ENCODE data around the gene PAQR5.
"Not testable (repeated sequence)": the region's sequence is repeated elsewhere in the genome, so short reads cannot be mapped to it uniquely, and the experiment has no call there.

PAQR5 gene

DNA sequence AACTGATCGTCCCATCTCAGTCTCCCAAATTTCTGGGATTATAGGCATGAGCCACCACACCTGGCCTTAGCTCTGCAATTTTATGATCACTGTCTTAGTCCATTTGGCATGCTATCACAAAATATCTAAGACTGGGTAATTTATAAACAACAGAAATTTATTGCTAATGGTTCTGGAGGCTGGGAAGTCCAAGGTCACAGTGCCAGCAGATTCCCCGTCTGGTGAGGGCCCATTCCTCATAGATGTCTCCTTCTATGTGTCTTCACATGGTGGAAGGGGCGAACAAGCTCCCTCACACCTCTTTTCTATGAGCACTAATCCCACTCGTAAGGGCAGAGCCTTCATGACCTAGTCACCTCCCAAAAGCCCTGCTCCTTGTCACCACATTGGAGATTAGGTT lies 60.1 kb downstream of the PAQR5 start:
- no peak for DNase-seq

DNA sequence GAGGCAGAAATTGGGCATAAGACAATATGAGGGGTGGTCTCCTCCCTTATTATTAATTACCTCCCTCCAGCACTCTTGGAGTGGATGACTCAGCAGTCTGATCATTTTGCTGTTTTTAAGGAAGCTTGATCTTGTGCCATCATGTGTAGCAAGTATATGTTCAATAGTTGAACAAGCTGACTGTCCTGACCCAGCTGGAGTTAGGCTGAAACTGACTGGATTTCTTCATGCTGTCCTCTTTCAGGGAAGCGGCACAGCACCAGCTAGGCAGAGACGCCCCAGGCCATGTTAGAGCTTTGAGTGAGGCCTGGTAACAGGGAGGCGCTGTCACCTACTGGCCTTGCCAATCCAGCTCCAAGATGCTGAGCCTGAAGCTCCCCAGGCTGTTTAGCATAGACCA lies 61.0 kb downstream of the PAQR5 start:
- no peak for DNase-seq

DNA sequence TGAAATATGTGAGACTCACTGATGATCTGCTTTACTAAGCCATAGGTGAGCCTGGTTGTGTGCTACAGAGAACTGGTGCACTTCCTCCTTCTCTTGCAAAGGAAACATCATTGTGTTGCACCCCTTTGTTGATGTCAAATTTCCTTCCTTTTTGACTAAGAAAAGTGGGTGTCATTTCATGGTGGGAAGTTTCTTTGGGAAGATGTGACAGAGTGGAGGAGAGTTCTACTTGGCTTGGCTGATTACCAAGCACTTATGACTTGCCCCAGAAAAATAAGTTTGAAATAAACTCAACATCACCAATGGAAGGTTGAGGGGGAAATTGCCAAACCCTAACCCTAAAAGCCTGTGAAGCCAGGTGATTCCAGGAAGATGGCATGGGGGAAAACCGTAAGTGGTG lies 61.9 kb downstream of the PAQR5 start:
- no peak for DNase-seq

DNA sequence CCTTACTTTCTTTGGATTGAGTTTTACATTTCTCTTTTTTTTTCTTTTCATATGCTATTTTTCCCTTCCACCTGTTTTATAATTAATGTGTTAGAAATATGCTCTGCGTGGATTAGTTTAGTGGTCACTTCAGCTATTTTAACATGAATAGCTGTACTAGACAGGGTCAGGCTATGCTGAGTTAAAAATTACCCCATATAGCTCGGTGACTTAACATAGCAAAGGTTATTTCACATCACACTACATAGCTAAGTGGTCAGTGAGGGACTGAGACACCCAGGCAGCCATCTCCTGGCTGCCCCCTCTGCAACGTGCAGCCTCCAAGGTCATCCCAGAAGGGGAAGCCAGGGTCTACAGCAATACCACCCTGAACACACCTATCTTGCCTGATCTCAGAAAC lies 68.5 kb downstream of the PAQR5 start:
- DNase-seq, result no peak

DNA sequence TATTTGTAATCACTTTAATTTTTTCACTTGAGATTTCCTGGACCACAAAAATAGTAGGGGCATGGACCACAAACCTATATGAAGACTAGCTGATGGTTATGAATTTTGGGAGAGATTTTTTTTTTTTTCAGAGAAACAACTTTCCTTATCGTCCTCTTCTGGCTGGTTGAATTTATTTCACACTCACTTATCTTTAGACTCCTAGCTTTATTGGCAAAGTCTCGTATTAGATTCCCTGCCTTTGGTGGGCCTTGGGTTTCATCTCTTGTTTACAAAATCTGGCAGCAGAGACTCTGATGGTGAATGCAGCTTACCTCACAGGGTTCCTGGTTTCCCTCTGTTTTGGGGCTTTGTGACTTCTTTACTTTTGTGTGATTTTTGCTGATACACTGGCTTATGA lies 70.9 kb downstream of the PAQR5 start:
- DNase-seq, result no peak

DNA sequence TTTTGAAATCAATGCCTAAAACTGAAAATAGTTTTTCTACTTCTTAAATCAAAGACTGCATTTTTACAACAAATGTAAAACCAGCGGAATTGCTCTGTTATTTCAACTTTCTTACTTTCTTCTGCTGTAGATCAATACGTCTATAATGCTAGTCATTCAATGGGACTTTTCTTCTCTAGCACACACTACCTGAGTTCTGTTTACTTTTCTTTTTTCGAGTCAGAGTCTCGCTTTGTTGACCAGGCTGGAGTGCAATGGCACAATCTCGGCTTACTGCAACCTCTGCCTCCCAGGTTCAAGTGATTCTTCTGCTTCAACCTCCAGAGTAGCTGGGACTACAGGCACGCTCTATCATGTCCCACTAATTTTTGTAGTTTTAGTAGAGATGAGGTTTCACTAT lies 74.7 kb downstream of the PAQR5 start:
- no peak for DNase-seq

DNA sequence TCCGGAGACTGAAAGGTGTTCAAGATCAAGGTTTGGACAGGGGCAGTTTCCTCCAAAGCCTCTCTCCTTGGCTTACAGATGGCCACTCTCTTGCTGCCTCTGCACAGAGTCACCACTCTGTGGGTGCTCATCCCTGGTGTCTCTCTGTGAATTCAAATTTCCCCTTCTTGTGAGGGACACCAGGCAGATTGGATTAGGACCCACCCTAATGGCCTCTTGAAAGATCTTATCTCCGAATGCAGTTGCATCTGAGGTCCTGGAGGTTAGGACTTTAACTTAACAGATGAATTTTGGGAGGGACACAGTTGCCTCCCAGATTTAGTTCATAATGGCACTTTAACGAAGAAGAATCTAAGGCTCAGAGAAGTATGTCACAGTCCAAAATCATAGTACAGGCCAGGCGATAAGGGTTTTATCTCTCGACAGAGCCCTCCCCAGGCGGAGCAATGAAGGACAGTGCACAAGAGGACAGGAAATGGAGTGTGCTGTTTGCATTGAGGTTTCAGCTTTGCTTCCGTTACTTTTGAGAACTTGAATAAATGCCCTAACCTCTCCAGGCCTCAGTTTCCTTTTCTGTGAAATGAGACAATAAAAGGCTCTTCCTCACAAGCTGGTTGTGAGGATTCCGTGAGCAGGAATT lies 76.6 kb downstream of the PAQR5 start:
- no peak for DNase-seq

DNA sequence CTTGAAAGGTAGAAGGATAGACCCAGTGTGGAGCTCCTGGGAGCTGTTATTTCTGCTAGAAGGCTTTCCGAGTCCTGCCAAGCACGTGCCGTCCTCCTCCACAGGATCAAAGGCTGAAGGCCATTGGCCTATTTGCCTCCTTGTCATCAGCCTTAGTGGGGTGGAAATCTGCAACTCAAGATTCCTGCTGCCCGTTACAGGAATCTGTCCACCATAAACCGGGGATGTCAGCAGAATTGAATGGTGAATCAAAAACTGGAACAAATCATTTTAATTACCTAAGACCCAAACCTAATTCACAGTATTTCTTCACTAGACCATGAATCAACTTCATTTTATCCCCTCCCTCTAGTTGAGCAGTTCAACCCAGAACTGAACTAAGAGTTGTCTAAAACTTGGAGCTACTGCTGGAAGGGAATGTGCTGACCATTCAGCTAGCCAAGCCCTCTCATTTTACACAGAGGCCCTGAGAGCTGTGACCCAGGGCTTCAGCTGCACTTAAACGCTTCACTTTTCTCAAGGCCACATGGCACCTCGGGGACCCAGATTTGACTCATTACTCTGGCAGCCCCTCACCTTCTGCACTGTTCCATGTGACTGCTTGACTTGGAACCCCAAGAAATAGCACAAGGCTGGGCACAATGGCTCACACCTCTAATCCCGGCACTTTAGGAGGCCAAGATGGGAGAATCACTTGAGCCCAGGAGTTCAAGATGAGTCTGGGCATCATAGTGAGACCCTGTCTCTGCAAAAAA lies 78.7 kb downstream of the PAQR5 start:
- no peak for DNase-seq

DNA sequence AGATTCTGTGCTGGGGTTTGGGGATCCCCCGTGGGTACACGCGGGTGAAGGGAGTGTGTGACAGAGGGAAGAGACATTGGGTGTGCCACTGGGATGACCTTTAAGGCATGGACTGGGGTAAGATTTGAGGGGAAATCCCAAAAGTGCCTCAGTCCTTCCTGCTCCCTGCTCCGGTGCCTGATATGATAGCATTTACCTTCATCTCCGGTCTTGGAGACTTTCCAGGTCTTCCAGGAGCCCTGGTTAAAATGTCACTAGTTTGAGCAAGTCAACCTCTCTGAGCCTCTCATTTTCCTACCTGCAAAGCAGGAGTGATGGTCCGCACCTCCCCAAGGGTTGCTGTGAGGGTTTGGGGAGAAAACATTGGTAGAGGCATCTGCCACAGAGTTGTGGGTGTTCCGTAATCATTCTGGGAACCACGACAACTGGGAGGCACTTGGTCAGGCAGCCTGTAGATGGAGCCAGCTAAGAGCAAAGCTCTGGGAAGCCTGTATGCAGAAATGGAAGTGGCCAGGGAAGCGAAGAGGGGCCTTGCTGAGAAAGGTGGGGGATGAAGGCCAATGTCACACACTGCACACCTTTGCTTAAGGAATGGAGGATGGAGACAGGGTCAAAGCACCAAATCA lies 81.5 kb downstream of the PAQR5 start:
- DNase-seq, result no peak

DNA sequence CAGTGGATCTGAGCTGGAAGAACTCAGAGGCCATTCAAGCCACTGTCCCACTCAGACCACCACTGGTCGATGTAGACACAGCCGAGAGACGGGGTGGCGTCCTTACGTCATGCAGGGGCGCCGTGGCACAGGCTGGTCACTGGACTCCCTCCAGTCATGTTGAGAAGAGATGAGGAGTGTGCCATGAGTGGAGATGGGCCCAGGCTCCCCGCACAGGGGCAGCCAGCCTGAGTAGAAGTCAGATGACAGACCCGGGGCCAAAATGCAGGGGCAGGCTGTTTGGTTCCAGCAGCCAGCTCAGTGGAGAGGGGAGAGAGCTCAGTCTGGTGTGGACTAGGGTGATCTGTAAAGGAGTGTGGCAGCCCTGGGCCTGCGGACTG lies 82.0 kb downstream of the PAQR5 start:
- no peak for DNase-seq

DNA sequence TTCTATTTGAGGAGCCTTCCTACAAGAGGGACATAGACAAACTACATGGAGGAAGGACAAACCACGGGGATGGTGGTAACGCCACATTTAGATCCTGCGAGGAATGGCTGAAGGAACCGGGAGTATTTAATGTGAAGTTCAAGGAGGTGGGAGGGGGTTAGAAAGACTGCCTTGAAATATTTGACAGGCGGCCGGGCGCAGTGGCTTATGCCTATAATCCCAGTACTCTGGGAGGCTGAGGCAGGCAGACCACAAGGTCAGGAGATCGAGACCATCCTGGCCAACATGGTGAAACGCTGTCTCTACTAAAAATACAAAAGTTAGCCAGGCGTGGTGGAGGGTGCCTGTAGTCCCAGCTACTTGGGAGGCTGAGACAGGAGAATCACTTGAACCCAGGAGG lies 83.5 kb downstream of the PAQR5 start:
- not testable (repeated sequence) for DNase-seq

DNA sequence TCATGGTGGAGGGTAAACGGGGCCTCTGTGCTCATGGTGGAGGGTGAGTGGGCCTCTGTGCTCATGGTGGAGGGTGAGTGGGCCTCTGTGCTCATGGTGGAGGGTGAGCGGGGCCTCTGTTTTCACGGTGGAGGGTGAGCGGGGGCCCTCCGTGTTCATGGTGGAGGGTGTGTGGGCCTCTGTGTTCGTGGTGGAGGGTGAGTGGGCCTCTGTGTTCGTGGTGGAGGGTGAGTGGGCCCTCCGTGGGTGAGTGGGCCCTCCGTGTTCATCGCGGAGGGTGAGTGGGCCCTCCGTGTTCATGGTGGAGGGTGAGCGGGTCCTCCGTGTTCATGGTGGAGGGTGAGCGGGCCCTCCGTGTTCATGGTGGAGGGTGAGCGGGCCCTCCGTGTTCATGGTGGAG lies 85.4 kb downstream of the PAQR5 start:
- DNase-seq, result not testable (repeated sequence)

DNA sequence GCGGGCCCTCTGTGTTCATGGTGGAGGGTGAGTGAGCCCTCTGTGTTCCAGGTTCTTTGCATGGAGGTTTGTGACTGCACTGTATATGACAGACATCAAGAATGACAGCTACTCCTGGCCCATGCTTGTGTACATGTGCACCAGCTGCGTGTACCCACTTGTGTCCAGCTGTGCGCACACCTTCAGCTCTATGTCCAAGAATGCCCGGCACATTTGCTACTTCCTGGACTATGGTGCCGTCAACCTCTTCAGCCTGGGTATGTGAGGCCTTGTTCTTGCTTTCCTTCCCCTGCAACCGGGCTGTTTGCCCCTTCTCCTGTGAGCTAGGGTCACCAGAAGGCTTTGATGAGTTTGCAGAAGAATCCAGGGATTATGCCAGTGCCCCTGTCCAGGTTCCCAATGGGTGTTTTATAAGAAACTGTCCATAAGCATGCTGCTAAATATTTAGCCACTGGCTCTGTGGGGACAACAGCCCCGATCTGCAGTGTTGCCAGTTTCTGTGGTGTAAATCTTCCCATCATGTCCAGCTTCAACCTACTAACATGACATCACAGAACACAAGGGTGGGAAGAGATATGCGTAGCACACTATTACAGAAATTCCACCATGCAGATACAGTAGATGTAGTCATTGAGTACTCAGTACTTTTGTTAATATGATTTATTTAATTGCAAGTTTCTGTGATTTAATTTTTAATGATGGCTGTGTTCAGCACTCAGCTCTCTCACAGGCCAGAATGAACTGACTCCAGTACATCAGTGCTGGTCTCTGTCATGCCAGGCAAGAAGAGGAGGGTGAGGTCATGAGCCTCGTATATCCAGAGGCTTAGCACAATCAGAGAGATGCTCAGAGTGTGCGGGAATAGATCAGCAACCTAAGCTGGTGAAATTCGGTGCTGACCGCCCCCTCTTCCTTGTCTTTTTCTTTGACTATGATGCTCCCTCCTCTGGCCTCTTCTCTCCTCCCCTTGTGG lies 86.2 kb downstream of the PAQR5 start:
- DNase-seq, result no peak

DNA sequence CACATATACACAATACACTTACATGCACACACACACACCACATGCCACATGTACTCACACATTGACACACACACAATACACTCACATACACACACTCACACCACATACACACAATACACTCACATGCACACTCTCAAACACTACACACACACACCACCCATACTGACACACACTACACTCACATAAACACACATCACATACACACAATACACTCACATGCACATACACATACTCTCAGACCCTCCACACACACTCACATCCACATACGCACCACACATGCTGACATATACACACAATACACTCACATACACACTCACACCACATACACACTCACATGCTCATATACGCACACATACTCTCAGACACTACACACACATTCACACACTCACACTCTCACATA lies 87.1 kb downstream of the PAQR5 start:
- DNase-seq, result no peak

DNA sequence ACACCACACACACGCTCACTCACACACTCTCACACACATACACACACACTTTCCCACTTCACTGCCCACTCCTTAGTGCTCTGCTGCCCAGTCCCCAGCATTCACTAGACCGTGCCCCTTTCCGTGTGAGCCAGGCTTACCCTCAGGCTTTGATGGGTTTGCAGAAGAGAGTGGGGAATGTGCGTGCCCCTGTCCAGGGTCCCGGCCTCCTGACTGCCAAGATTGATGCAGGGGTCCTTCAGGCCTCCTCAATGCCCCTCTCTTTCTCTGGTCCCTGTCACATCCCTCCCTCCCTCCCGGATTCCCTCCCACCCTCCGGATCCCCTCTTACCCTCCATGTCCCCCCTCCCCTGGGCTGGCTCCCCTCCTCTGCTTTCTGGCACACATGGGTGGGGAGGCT lies 87.6 kb downstream of the PAQR5 start:
- no peak for DNase-seq

DNA sequence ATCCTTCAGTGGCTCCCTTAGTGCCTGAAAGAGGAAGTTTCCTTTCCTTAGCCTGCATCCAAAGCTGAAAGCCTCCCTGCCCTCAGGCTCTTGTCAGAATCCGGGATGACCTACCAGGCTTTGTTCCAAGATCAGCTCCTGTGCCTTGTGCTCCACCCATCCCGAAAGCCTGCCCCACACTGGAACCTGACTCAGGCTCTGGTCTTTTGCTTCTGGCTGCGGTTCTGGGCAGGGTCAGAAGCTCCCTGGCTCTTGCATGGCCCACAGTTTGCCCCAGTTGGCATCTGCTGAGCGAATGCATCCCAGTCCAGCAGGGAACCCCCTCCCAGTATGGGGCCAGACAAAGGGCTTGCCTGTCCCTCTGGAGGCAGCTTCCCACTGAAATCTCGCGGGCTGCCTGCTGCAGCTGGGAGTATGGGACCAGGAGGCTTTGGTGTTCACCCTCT lies 89.6 kb downstream of the PAQR5 start:
- DNase-seq, result no peak

DNA sequence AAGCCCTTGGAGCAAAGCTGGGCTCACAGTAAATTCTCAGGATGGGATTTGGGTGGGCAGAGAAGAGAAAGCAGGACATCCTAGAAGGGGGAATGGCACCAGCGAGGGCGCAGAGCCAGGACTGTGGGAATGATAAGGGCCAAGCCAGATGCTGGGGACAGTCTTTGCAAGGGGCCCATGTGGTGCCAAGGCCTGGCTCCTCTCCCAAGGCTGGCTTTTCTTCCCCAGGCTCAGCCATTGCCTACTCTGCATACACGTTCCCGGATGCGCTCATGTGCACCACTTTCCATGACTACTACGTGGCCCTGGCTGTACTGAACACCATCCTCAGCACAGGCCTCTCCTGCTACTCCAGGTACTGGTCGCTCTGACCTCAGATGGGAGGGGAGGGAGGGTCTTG lies 90.7 kb downstream of the PAQR5 start:
- DNase-seq, result no peak

DNA sequence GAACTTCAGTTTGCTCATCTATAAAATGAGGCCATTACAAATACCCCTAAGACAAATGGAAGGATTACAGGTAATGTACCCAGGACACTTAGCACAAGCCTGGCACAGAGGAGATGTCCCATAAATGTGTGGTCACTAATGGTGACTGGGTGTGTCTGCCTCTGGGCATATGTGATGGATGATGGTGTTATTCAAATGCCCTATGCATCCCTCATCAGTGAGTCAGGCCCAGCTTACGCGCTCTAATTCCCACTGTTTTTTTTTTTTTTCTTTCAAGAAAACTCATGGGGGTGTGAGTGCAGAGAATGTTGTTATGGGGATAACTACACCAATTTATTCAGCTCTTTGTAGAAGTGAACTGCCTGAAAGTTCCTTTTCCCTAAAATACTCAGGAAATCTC lies 91.9 kb downstream of the PAQR5 start:
- DNase-seq, result no peak

DNA sequence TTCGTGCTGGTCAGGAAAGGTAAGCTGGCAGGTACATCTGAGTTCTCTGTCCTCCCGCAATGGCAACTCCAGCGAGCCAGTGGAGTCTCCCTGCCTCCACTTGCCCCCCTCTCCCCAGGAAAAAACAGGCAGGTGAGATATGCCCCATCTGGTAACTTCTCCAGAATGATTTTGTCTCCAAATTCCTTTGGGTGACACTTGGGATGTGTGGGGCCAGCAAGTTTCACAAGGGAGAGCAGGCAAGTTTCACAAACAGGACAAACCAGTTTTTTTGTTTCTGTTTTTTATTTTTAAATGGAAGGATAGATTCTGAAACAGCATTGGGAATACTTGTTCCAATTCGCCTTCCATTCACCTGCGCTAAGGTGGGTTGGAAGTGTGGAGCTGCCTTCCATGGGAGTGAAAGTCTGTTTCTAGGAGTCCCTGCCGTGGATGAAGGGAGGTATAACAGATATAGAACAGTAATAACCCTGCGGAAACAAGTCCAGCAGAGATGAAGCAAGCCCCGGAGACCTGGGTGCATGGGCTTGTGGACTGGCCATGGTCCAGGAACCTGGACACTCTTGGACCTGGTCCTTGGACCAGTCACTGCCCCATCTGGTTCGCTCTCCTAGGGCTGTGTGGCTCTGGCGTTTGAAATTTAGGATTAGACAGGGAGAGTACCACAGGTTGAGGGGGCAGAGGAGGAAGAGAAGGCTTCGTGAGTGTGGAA lies 92.5 kb downstream of the PAQR5 start:
- DNase-seq, result no peak

DNA sequence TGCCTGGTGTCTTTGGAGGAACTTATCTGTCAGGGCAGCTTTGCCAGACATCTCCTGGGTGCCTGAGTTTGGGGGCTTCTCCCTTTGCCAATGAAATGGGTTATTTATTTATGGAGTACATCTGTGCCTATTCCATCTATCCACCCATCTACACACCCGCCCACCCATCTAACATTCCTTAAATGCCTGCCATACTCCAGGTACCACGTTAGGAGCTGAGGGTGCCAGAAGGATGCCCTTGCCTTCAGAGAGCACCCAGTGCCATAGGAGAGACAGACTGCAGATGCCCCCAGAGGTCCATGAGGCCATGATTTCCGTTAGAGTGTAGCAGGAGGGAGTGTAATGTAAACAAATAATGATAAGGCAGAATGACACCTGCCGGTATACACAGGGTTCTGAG lies 93.6 kb downstream of the PAQR5 start:
- DNase-seq, result no peak

DNA sequence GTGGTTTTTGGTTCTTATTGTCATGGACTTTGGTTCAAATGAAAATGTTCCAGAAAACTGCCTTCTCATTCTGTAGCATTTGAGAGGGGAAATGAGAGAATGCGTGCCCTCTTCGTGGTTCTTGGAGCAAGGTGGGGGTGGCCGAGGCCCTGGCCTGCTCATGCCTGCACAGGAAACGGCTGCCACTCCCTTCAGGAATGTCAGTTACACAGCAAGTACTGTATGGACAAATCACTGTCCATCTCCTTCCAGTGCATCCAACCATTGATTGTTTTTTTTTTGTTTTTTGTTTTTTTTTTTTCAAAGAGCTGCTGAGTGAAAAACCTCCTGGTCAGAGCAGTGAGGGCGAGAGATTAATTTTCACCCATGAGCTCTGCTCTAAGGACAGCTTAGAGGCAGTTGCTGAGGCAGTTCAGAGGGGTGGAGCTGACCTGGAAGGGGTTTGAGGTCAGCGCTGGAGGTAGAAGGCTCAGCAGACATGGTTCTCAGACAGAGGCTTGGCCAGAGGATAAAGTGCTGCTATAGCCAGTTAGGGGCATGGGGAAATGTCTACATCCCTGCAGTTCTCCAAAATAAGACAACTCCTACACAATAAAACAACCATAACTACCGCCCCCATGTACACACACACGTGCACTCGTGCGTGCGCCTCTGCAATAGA lies 95.2 kb downstream of the PAQR5 start:
- no peak for DNase-seq
